Bronchial epithelial cell (primary cell): ENCODE measurements around the gene ATN1. TPM values are rescaled to one million over a fixed set of nuclear protein-coding genes. Genes with fewer than 3 reads are reported as not detected.
"Not testable (repeated sequence)": the region's sequence is repeated elsewhere in the genome, so short reads cannot be mapped to it uniquely, and the experiment has no call there.

Source experiments
- DNase-seq: peaks from one replicate; pipeline ENCODE4 v3.0.0-alpha.2; 2010; ENCODE audit warnings: low read depth
- FAIRE-seq: peaks from 2 replicates; lab custom pipeline; 2011; peaks lifted over from hg19 to GRCh38; lab: Jason Lieb, UNC
- H3K27me3 ChIP-seq: 2 replicates; pipeline ENCODE4 v1.5.1; 2011; ENCODE audit warnings: low read length; ENCODE audit not compliant: control insufficient read depth, insufficient read depth
- H3K36me3 ChIP-seq: 2 replicates; pipeline ENCODE4 v1.5.1; 2011; ENCODE audit warnings: low read length; ENCODE audit not compliant: control insufficient read depth, insufficient read depth
- H3K4me3 ChIP-seq: 2 replicates; pipeline ENCODE4 v1.5.1; 2011; ENCODE audit warnings: mild to moderate bottlenecking, low read depth, low read length, control low read depth
- CTCF ChIP-seq: IDR thresholded peaks from 2 replicates; pipeline ENCODE4 v1.5.1; 2011; ENCODE audit warnings: mild to moderate bottlenecking, moderate library complexity, low read length, control low read depth, inconsistent platforms; ENCODE audit not compliant: insufficient read depth, severe bottlenecking
- total RNA-seq: library from RNA; depleted of rRNA; stranded (reverse); fragments of >200 nt; gene quantifications from 2 replicates; pipeline ENCODE4 v1.2.1, GENCODE V29; 2014

The ATN1 gene
- total RNA-seq, 1 donor from 2014 or later, result 7.1 TPM

- FAIRE-seq, result no peak
- Histone ChIP-seq H3K36me3 (no peaks in the 10 kb centered on the region), H3K27me3 (no peaks in the 10 kb centered on the region), H3K4me3 (no peak overlapping the region)
- TF ChIP-seq CTCF, result no peak
- DNase-seq, result peak; percentile 66
Observed at GRCh38 chr12:6903722-6904121, 24.0 kb upstream of the ATN1 start.

GRCh38 chr12:6904280-6905276, 23.2 kb upstream of the ATN1 start, which contains the start of gene LRRC23:
Gene LRRC23 (plus strand): TSS chr12:6904822. CDS start chr12:6905634, 812 bp downstream.
- H3K4me3 ChIP-seq, result peak within 1 kb of the TSS; percentile 76
- no peaks in the 10 kb centered on the region for H3K27me3 ChIP-seq
- no peaks in the 10 kb centered on the region for H3K36me3 ChIP-seq
- FAIRE-seq, result peak; percentile 36
- no peak for TF ChIP-seq CTCF
- peak; percentile 93 for DNase-seq

GRCh38 chr12:6905414-6906040, 22.2 kb upstream of the ATN1 start:
- Histone ChIP-seq H3K27me3 (no peaks in the 10 kb centered on the region), H3K4me3 (no peak overlapping the region), H3K36me3 (no peaks in the 10 kb centered on the region)
- TF ChIP-seq CTCF, result no peak
- no peak for FAIRE-seq
- DNase-seq, result no peak

- H3K4me3 ChIP-seq, H3K27me3 ChIP-seq, DNase-seq, H3K36me3 ChIP-seq, FAIRE-seq: not testable (repeated sequence)
Observed at GRCh38 chr12:6908141-6908540, 19.6 kb upstream of the ATN1 start.

- DNase-seq (no peak), FAIRE-seq (no peak)
- Histone ChIP-seq H3K27me3 (peaks cover 2% of the 10 kb centered on the region), H3K36me3 (no peaks in the 10 kb centered on the region), H3K4me3 (no peak overlapping the region)
- no peak for TF ChIP-seq CTCF
Observed at GRCh38 chr12:6909421-6910145, 18.2 kb upstream of the ATN1 start.
